K562 (cell line): Measurements from ENCODE around the gene SLC34A3. TPM values are rescaled to one million over a fixed set of nuclear protein-coding genes. Genes with fewer than 3 reads are reported as not detected.

Experiments
- ETV6 ChIP-seq, 3 experiments: fragments of 150-350 bp in 1 of 3; sonication (generic) in 1 of 3; formaldehyde crosslinking in 1 of 3; IDR thresholded peaks; 2 replicates each; pipeline versions ENCODE4 v1.6.1 to v1.8.0; 2014 to 2022; ENCODE audit warnings: borderline replicate concordance in 2 of 3, low read depth in 2 of 3, antibody characterized with exemption in 1 of 3, low read length in 1 of 3, mild to moderate bottlenecking in 1 of 3, missing genetic modification reagents in 1 of 3
- HLTF ChIP-seq: fragments of 450-650 bp; IDR thresholded peaks from 2 replicates; pipeline ENCODE4 v1.6.1; 2016
- KDM5B ChIP-seq: fragments of 200-600 bp; sonication (generic); IDR thresholded peaks from 2 replicates; pipeline ENCODE4 v1.6.1; 2012; ENCODE audit warnings: low read depth, mild to moderate bottlenecking, moderate library complexity, low read length, control low read depth, inconsistent platforms; ENCODE audit not compliant: insufficient replicate concordance
- LARP7 ChIP-seq: fragments of 450-650 bp; IDR thresholded peaks from 2 replicates; pipeline ENCODE4 v1.6.1; 2016
- MYBL2 ChIP-seq, 2 experiments: fragments of 450-650 bp in 1 of 2; sonication (generic) in 1 of 2; formaldehyde crosslinking in 1 of 2; IDR thresholded peaks; 2 replicates each; pipeline versions ENCODE4 v1.6.1 to v1.8.1; 2017 to 2022; ENCODE audit warnings: borderline replicate concordance in 1 of 2, inconsistent platforms in 1 of 2, low read depth in 1 of 2, mild to moderate bottlenecking in 1 of 2, missing genetic modification reagents in 1 of 2, moderate library complexity in 1 of 2
- ZFP30 ChIP-seq: fragments of 250-450 bp; sonication (Bioruptor Pico); IDR thresholded peaks from 2 replicates; pipeline ENCODE4 v1.8.0; 2022; ENCODE audit warnings: moderate library complexity, mild to moderate bottlenecking, inconsistent platforms, borderline replicate concordance
- ZNF785 ChIP-seq: fragments of 250-450 bp; sonication (Bioruptor Pico); IDR thresholded peaks from 2 replicates; pipeline ENCODE4 v1.4.0; 2020; ENCODE audit warnings: mild to moderate bottlenecking
- polyA plus RNA-seq, 8 experiments: library from polyadenylated mRNA; depleted of rRNA in 4 of 8; stranded (reverse) in 5 of 8; unstranded in 3 of 8; fragments of >200 nt; fragmentation: Nextera tagmentation in 2 of 8; fragmentation: Illumina TruSeq in 1 of 8; extraction: Ambion mirVana in 2 of 8; extraction: Trizol in 1 of 8; gene quantifications; 2 replicates each; pipeline versions ENCODE4 v1.2.1 to v1.2.3, GENCODE V29; 2011 to 2014; ENCODE audit warnings: inconsistent platforms in 1 of 8, missing spikeins in 1 of 8
- total RNA-seq, 7 experiments: library from RNA; depleted of rRNA in 6 of 7; stranded (reverse); fragments of >200 nt in 6 of 7; fragmentation: Illumina TruSeq in 2 of 7; extraction: Trizol in 2 of 7; gene quantifications; 2 replicates each; pipeline versions ENCODE4 v1.2.1 to v1.2.3, GENCODE V29; 2011 to 2021; ENCODE audit warnings: low replicate concordance in 1 of 7
- TF ChIP-seq, protein P1 (sequence below), 2 experiments: IDR thresholded peaks; 2 replicates each; pipeline ENCODE4 v1.6.1; 2012; ENCODE audit warnings: improper control_type of control experiment in 2 of 2, low read depth in 2 of 2, low read length in 2 of 2, borderline replicate concordance in 1 of 2
- TF ChIP-seq, protein P2 (sequence below), 2 experiments: fragments of 450-650 bp; formaldehyde crosslinking in 1 of 2; IDR thresholded peaks; 2 replicates each; pipeline versions ENCODE4 v1.4.0 to v1.6.1; 2014 to 2020; ENCODE audit warnings: mild to moderate bottlenecking in 2 of 2, borderline replicate concordance in 1 of 2, low read depth in 1 of 2
- TF ChIP-seq, protein P3 (sequence below): sonication (generic); formaldehyde crosslinking; IDR thresholded peaks from 2 replicates; pipeline ENCODE4 v1.8.1; 2023; ENCODE audit warnings: mild to moderate bottlenecking, missing genetic modification reagents

Gene SLC34A3
- total and polyA plus RNA-seq, 9 of the 15 experiments (the other 6 are each of a cell fraction or from before 2014, with no cell fraction given): not detected

DNA sequence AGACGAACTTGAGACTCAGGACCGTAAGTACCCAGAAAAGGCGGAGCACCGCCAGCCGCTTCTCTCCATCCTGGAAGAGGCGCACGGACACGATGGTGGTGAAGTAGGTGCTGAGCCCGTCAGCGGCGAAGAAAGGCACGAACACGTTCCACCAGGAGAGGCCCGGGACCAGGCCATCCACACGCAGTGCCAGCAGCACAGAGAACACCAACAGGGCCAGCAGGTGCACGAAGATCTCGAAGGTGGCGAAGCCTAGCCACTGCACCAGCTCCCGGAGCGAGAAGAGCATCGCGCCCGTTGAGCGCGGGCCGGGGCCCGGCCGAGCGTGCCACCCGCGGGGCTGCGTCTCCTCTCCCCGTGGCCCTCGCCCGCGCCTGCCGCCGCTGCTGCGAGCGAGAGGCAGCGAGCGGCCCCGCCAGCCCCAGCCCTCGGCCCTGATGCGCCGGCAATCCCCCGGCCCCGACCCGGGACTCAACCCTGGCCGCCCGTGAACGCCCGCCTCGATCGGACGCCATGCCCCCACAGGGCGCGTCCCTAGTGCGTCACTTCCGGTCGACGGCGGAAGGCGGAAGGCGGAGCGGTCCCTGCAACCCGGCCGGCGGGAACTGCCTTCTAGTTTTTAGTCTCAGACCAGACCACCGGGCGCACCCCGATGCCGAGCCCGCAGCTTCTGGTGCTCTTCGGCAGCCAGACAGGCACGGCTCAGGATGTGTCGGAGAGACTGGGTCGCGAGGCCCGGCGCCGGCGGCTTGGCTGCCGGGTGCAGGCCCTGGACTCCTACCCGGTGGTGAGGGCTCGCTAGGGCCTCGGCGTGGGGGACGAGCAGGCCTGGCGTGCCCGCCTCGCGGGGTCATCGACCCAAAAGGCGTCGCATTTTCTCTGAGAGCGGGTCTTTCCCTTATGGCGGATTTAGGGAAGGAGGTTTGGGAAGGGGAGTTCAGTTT lies 25.3 kb upstream of the SLC34A3 start, which contains the start of the genes NDOR1 and TMEM203 (continued):
- TF ChIP-seq, protein P1, sequence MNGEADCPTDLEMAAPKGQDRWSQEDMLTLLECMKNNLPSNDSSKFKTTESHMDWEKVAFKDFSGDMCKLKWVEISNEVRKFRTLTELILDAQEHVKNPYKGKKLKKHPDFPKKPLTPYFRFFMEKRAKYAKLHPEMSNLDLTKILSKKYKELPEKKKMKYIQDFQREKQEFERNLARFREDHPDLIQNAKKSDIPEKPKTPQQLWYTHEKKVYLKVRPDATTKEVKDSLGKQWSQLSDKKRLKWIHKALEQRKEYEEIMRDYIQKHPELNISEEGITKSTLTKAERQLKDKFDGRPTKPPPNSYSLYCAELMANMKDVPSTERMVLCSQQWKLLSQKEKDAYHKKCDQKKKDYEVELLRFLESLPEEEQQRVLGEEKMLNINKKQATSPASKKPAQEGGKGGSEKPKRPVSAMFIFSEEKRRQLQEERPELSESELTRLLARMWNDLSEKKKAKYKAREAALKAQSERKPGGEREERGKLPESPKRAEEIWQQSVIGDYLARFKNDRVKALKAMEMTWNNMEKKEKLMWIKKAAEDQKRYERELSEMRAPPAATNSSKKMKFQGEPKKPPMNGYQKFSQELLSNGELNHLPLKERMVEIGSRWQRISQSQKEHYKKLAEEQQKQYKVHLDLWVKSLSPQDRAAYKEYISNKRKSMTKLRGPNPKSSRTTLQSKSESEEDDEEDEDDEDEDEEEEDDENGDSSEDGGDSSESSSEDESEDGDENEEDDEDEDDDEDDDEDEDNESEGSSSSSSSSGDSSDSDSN (IDR thresholded peaks at IDR 0.05; ENCODE audit: borderline replicate concordance in 1 of 2, low read depth in 2 of 2, low read length in 2 of 2): 0 out of 4 replicates have a peak, but pooled peaks have one; percentile 29 to 39
- TF ChIP-seq ZFP30 (no peak), HLTF (no peak), ETV6 (IDR thresholded peaks at IDR 0.05; ENCODE audit: borderline replicate concordance in 1 of 2, low read depth in 2 of 2, low read length in 1 of 2) (no peak), ETV6 (CRISPR knock-in tag; IDR thresholded peaks at IDR 0.05; ENCODE audit: borderline replicate concordance) (no peak), KDM5B (peak; percentile 87), ZNF785 (CRISPR knock-in tag) (no peak), MYBL2 (IDR thresholded peaks at IDR 0.05; ENCODE audit: low read depth) (no peak), MYBL2 (CRISPR knock-in tag; IDR thresholded peaks at IDR 0.05; ENCODE audit: borderline replicate concordance) (no peak), LARP7 (no peak)
- TF ChIP-seq, protein P2, sequence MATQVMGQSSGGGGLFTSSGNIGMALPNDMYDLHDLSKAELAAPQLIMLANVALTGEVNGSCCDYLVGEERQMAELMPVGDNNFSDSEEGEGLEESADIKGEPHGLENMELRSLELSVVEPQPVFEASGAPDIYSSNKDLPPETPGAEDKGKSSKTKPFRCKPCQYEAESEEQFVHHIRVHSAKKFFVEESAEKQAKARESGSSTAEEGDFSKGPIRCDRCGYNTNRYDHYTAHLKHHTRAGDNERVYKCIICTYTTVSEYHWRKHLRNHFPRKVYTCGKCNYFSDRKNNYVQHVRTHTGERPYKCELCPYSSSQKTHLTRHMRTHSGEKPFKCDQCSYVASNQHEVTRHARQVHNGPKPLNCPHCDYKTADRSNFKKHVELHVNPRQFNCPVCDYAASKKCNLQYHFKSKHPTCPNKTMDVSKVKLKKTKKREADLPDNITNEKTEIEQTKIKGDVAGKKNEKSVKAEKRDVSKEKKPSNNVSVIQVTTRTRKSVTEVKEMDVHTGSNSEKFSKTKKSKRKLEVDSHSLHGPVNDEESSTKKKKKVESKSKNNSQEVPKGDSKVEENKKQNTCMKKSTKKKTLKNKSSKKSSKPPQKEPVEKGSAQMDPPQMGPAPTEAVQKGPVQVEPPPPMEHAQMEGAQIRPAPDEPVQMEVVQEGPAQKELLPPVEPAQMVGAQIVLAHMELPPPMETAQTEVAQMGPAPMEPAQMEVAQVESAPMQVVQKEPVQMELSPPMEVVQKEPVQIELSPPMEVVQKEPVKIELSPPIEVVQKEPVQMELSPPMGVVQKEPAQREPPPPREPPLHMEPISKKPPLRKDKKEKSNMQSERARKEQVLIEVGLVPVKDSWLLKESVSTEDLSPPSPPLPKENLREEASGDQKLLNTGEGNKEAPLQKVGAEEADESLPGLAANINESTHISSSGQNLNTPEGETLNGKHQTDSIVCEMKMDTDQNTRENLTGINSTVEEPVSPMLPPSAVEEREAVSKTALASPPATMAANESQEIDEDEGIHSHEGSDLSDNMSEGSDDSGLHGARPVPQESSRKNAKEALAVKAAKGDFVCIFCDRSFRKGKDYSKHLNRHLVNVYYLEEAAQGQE (IDR thresholded peaks at IDR 0.05; ENCODE audit: borderline replicate concordance): peak; percentile 33
- TF ChIP-seq, protein P2 (CRISPR knock-in tag; IDR thresholded peaks at IDR 0.05; ENCODE audit: low read depth): peak; percentile 50
- TF ChIP-seq, protein P3, sequence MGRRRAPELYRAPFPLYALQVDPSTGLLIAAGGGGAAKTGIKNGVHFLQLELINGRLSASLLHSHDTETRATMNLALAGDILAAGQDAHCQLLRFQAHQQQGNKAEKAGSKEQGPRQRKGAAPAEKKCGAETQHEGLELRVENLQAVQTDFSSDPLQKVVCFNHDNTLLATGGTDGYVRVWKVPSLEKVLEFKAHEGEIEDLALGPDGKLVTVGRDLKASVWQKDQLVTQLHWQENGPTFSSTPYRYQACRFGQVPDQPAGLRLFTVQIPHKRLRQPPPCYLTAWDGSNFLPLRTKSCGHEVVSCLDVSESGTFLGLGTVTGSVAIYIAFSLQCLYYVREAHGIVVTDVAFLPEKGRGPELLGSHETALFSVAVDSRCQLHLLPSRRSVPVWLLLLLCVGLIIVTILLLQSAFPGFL: no peak
